GM18499 (cell line): ENCODE data around the gene KIR3DL3.
"Not testable (repeated sequence)": the region's sequence is repeated elsewhere in the genome, so short reads cannot be mapped to it uniquely, and the experiment has no call there.

Experiments used
- ATAC-seq: cut with Tn5 transposase; IDR thresholded peaks from one replicate; pipeline ENCODE4 v1.9.1; 2021; ENCODE audit warnings: moderate number of reproducible peaks; ENCODE audit not compliant: insufficient read depth, unreplicated experiment

The KIR3DL3 gene

DNA sequence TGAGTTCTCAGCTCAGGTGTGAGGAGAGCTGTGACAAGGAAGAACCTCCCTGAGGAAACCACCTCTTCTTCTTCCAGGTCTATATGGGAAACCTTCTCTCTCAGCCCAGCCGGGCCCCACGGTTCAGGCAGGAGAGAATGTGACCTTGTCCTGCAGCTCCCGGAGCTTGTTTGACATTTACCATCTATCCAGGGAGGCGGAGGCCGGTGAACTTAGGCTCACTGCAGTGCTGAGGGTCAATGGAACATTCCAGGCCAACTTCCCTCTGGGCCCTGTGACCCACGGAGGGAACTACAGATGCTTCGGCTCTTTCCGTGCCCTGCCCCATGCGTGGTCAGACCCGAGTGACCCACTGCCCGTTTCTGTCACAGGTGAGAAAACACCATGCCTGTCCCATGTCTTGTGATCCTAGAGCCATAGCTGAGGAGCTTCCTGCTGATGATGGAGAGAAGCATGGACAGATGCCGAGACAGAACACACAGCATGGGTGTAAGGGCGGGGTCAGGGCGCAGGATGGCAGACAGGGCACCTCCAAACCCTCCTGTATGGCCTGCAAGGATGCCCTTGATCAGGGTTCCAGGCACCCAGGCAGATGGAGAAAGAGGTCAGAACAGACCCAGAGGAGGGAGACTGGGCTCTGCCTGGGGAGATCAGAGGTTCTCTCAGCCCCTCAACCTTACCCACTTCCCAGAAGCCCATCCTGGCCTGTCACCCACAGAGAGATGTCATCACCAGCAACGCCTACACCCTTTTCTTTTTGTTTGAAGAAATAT is 5.4 kb downstream of the KIR3DL3 start:
- ATAC-seq, result no peak

DNA sequence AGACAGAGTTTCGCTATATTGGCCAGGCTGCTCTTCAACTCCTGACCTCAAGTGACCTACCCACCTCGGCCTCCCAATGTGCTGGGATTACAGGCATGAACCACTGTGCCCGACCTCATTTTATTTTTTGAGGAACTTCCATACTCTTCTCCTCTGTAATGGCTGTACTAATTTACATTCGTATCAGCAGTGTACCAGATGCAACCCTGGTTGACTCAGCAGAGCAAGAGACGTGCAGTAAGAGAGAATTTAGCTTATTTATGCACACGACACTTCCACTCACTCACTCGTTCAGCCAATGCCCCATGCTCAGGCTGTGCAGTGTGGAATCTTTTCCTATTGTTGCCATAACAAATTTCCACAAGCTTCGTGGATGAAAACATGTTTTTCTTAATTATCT is 6.9 kb downstream of the KIR3DL3 start:
- no peak for ATAC-seq

- ATAC-seq, result not testable (repeated sequence)
Measured at GRCh38 chr19:54738306-54738705, 14.1 kb downstream of the KIR3DL3 start, which contains the start of gene KIR2DL3. KIR2DL3 (plus strand) TSS chr19:54738513; CDS start chr19:54738546, 33 bp downstream.

- ATAC-seq, result no peak
Measured at GRCh38 chr19:54738715-54739114, 14.5 kb downstream of the KIR3DL3 start.

- no peak for ATAC-seq
Measured at GRCh38 chr19:54739587-54740497, 15.6 kb downstream of the KIR3DL3 start.

GRCh38 chr19:54741950-54742349 is 17.7 kb downstream of the KIR3DL3 start:
- ATAC-seq, result not testable (repeated sequence)

- not testable (repeated sequence) for ATAC-seq
Measured at GRCh38 chr19:54744080-54744479, 19.8 kb downstream of the KIR3DL3 start.

- not testable (repeated sequence) for ATAC-seq
Measured at GRCh38 chr19:54747614-54748322, 23.5 kb downstream of the KIR3DL3 start.

DNA sequence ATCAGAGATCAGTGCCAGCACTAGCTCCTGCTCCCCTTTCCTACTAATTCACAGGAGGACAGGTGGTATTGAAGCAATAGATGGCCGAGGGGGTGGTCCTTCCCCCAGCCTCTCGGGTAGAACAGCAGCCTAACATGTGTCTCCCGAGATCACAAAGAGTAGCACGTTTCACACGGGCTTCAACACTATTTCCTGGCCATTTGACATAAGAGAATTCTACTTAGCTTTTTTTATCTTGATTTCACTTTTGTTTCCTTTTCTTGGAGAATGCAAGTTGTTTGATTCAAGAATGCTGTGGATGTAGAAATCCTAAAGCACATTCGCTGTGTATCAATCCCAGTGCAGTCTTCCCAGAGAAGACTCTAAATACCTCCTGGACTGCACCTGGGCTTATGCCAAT is 26.0 kb downstream of the KIR3DL3 start:
- ATAC-seq, result not testable (repeated sequence)

- not testable (repeated sequence) for ATAC-seq
Measured at GRCh38 chr19:54756204-54757110, 32.2 kb downstream of the KIR3DL3 start.

DNA sequence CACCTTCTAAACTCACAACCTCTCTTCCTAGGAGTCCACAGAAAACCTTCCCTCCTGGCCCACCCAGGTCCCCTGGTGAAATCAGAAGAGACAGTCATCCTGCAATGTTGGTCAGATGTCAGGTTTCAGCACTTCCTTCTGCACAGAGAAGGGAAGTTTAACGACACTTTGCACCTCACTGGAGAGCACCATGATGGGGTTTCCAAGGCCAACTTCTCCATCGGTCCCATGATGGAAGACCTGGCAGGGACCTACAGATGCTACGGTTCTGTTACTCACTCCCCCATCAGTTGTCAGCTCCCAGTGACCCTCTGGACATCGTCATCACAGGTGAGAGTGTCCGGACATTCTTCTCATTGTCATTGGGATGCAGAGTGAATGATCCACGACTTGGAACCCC is 34.3 kb downstream of the KIR3DL3 start:
- not testable (repeated sequence) for ATAC-seq

GRCh38 chr19:54764219-54764618 is 40.0 kb downstream of the KIR3DL3 start:
- ATAC-seq, result not testable (repeated sequence)

DNA sequence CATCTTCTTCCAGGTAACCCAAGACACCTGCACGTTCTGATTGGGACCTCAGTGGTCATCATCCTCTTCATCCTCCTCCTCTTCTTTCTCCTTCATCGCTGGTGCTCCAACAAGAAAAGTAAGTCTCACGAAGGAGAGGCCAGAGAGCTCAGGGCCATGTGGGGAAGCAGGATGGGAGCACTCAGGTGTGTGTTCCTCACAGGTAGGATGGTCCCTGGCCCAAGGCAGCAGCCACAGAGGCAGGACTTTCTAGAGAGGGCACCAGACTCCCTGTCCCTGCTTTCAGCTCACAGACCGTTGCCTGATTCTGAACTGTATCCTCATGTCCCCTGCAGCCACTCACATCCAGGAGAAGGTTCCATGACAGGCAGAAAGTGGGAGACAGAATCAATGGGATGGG is 42.2 kb downstream of the KIR3DL3 start:
- ATAC-seq, result not testable (repeated sequence)

DNA sequence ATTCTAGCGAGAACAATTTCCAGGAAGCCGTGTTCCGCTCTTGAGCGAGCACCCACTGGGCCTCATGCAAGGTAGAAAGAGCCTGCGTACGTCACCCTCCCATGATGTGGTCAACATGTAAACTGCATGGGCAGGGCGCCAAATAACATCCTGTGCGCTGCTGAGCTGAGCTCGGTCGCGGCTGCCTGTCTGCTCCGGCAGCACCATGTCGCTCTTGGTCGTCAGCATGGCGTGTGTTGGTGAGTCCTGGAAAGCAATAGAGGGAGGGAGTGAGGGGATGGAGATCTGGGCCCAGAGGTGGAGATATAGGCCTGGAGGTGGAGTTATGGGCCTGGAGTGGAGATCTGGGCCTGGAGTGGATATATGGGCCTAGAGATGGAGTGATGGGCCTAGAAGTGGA is 45.4 kb downstream of the KIR3DL3 start, which contains the start of gene KIR2DL1:
TSS of gene KIR2DL1 (plus strand) at position 148 of the 400 bp plus-strand sequence. CDS start at position 206, 58 bp downstream.
- not testable (repeated sequence) for ATAC-seq

- not testable (repeated sequence) for ATAC-seq
Measured at GRCh38 chr19:54770511-54770910, 46.3 kb downstream of the KIR3DL3 start.

DNA sequence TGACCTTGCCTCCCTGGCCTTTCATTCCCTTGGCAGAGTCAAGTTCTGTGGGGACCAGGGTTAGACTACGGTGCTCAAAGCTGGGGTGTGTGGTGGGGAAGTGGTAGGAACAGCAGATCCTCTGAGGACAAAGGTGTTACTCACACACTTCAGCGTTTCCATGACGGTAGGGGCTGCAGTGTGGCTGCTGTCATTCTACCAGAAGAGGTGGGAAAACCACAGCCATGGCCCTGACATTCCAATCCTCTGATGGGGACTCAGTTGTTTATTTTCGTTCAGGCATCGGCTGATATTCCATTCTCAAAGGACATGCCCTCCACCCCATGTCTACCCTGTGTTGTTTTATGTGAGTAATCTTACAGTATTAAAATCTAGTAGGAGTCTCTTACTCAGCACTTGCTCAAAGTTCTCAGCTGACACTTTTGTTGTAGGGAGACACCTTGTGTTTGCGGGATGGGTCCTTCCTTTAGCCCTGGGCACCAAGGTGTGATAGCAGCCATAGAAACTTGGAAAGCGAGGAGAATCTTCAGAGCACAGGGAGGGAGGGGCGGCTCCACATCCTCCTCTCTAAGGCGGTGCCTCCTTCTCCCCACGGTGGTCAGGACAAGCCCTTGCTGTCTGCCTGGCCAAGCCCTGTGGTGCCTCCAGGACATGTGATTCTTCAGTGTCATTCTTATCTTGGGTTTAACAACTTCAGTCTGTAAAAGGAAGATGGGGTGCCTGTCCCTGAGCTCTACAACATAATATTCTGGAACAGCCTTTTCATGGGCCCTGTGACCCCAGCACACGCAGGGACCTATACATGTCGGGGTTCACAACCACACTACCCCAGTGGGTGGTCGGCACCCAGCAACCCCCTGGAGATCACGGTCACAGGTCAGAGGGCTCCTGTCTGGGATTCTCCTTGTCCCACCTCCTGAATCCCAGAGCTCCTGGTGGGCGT is 47.0 kb downstream of the KIR3DL3 start:
- ATAC-seq, result not testable (repeated sequence)

GRCh38 chr19:54772666-54773065 is 48.4 kb downstream of the KIR3DL3 start:
- ATAC-seq, result not testable (repeated sequence)
